Measurements from ENCODE around the gene BTAF1.

- no peak for TF ChIP-seq CTCF (IDR thresholded peaks at IDR 0.05)
- TF ChIP-seq POLR2A (IDR thresholded peaks at IDR 0.05) = no peak
Observed at GRCh38 chr10:91969297-91969696, 45.7 kb downstream of the BTAF1 start.
